NCI-H2227 (cell line): ENCODE measurements around the gene MEGF11.
"Not testable (repeated sequence)": the region's sequence is repeated elsewhere in the genome, so short reads cannot be mapped to it uniquely, and the experiment has no call there.

Experiments
- DNase-seq: peaks from one replicate; lab custom pipeline; 2025; ENCODE audit not compliant: unreplicated experiment; lab: John Stamatoyannopoulos, UW

Gene MEGF11

DNA sequence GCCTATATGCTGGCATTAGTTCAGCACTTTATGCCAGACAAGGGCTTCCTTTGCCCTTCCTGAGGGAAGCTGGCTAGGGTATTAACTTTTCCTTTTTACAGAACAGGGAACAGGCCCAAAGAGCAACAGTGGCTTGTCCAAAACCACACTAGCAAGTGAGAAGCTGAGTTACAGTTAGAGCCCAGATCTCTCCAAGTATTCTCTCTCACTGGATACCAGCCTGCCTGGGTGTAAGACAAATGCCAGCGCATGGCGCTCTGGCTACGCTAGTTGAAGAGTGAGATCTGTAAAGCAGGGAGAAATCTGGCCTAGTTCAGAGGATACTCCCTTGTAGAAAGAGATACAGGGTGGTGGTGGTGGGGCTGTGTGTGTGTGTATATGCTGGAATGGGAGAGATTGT is 345.9 kb downstream of the MEGF11 start:
- no peak for DNase-seq

DNA sequence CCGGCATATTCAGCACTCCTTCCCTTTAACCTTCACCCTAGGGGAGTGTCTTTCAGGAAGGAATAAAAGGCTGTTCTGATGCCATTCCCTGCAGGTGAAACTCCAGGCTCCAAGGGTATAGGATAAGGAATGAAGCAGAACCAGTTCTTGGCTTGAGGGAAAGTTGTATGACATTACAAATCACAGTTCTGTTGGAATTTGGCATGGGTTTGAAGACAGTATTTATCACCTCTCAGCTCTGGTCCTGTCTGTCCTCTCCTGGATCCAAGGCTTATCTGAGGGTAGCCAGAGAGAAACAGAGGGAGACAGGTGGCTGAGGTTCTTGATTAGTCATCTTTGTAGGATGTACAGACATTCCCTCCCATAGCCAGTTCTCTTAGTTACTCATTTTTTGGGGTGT is 347.2 kb downstream of the MEGF11 start:
- no peak for DNase-seq

DNA sequence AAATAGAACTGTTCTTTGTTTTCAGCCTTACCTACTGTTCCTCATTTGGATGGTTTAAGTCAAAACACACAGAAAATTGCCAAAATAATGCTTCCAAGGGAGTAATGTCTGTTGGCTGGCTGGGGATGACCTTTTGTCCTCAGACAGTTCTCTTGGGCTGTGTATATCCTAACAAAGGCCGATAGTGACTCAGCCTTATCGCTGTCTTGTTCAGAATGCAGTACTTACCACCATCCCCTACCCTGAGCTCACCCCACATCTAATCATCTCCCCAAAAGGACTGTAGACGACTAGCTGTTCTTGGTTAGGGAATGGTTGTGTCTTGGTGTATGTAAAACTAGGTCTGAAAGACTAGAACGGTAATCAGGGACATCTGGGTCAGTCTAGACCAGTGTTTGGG is 349.2 kb downstream of the MEGF11 start:
- DNase-seq = no peak

DNA sequence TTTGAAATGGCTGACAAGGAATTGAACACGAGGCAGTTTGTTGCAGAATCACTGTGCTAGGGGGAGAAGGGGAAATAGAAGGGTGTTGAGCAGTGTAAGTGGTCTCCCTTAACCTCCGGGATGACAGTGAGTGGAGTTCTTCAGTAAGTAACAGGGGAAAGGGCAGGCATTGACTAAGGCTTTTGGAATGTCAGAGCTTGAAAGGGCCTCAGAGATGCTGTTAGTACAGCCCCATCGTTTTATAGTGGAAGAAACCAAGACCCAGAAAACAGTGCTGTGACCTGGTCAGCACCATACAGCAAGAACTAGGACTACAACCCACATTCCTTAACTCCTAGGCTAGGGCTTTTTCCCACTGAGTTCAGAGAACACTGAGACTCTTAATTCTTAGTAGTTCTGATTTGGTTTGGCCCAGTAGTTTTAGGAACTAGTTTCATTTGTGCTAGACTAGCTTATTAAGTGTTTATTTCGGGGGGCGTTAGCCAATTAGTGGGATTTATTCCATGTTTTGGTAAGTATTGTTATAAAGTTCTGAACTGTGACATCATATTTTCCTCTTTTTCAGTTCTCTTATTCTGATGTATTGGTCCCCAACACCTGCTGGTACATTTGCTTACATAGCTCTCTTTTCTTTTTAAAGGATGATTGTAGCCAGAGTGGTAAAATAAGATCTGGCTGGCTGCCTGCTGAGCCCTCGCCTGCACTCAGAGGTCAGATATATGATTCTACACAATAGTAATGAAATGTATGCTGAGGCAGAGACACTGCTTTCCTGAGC is 350.1 kb downstream of the MEGF11 start:
- DNase-seq = no peak

DNA sequence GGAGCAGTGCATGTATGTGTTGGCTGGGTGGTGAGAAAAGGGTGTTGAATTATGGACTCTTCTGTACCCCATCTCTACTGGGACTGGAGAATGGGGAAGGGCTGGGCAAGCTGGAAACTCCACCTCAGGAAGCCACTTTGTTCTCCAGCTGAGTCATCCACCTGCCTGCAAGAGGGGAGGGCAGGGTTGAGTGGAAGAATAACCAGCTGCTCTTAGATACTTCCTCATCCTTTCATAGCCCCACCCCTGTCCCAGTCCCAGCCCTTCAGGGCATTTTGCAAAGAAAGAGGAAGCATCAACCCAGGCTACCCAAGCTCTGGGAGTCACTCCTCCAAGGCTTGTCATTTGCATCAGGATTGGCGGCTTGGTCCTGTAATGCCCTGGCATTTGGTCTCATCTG is 351.2 kb downstream of the MEGF11 start:
- DNase-seq = no peak

DNA sequence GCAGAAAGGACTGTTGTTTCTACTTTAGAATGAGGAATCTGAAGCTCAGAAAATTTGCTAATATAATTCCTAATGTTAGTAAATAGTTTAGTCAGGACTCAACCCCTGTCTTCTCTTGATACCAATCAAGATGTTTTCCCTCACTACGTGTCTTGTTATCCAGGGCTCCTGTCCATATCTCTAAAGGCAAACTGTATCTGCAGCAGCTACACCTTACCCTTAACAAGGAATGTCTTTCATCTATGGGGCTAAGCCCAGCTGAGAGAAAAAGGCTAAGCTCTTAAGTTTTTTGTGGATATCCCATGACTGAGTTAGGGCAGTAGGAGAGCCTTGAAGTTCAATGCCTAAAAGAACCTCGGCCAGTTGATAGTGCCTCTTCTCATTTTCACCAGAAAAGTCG is 351.7 kb downstream of the MEGF11 start:
- DNase-seq = no peak

DNA sequence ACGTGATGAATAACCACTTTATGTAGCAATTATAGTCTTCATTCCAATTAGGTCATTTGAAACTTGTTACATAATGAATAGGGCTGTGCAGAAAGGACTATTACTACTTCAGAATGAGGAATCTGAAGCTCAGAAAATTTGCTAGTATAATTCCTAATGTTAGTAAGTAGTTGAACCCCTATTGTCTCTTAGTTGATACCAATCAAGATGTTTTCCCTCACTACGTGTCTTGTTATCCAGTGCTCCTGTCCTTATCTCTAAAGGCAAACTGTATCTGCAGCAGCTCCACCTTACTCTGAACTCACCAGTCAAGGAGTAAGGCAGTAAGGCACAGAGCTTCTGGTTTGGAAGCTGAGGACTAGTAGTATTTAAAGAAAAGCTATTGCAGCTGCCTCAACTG is 352.2 kb downstream of the MEGF11 start:
- DNase-seq = no peak

DNA sequence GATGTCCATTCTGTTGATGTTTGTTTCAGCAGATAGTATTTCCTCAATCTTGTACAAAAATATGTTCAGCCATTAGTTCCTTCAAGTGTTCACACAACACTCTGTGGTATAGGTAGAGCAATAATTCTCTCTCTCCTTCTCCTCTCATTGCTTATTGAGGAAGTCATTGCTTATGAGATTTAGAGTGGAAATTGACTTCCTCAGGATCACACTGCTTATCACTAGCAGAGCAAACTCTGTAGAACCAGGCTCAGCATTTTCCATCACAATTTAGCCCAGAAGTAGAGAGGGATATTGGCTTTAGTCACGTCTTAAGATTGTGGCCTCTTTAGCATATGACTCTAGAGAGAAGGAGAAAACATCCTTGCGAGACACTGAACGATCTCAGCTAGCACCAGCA is 353.1 kb downstream of the MEGF11 start:
- DNase-seq = no peak

DNA sequence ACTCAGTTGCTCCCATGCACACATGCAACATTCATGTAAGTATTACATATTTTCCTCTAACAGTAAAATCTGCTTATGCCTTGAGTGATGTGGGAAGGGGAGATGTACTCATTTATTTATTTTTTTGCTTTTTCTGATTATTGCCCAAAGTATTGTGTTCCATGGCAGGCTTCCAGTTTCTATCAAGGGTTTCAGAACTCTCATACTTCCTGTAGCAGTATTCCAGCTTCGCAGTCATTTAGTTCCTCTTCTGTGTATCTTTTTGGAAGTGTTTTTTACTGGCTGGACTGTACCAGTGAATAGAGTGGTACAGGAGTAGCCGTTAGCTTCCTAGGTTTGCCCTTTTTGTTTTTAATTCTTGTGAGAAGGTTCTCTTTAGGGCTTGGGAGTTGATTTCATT is 357.3 kb downstream of the MEGF11 start:
- no peak for DNase-seq

DNA sequence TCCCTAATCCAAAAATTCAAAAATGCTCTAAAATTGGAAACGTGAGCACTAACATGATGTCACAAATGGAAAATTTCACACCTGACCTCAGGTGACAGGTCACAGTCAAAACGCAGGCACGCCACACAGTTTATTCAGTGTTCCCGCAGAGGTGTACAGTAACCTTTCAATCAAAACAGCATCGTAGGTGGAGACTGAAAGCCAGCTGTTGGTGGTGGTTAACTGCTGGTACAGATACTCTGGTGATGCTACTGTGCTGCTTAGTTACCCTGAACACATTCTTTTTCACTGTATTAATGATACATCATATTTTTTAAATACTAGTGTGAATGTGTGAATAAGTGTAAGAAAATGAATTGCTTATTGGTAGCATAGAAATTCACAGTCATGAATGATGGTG is 360.5 kb downstream of the MEGF11 start:
- no peak for DNase-seq

DNA sequence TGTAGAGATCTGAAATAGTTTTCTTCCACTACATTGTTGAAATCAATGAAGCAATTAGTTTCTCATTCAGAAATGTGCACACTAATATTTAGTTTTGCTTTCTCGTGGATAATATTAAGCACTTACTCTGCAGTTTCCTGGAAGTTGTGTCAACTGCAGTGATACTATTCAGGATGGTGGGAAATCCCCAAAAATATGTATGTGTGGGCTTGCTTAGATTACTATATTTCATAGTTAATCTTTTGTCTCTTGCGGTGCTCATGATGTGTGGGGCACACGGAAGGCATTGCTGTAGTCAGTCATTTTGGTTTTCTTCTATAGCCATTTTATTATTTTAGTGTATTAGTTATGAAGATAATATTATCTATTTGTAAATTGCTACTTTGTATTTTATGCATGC is 364.6 kb downstream of the MEGF11 start:
- DNase-seq = no peak

DNA sequence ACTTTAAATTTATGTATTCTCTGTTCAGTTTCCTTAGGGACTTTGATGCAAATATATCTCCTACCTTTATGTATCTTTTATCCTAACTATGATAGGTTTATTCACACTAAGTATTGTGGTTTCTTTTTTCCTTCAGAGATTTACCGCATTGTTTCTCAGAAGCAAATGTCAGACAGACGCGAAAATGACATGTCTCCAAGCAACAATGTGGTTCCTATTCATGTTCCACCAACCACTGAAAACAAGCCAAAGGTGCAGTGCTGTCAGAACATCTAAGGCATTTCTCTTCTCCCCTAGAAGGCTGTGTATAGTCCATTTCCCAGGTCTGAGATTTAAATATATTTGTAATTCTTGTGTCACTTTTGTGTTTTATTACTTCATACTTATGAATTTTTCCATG is 366.0 kb downstream of the MEGF11 start:
- no peak for DNase-seq

DNA sequence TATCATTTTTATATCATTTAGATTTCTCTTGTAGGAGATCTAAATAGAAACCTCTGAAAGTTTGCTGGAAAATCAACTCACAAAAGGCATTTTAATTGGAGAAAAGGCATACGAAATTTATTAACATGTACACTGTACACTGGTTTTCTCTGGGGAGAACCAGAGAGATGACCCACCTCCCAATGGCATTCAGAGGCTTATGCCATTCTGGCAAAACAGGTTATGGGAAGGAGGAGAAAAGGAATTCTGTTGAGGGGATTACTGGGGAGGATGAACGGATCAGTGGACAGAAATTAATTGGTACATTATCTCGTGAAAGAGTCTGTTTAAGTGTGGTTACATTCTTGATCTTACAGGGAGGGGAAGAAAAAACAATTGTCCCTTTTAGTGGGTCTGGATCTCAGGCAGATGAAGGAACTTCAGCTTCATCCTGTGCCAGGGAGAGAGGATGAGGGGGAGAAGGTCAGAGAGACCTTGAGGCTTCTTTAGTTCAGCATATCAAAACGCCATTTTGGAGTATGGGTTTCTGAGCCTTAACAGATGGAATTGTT is 367.8 kb downstream of the MEGF11 start:
- DNase-seq = no peak

DNA sequence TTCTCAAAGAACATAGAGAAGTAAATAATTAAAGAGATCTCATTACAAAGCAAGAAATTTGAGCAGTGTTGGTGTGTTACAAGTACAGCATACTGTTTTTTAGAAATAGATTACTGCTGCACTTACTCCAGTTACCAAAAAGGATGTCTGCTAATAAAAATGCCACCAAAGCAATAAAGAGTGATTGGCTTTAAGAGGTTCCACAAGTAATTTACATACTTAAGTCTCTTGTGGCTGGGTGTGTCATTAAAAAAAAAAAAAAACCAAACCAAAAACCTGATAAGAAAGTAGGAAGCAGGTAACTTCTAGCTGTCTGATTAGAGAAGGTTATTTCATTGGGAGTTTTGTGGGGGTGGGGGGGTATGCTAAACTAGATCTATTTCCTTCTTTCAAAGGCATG is 369.0 kb downstream of the MEGF11 start:
- DNase-seq = no peak

DNA sequence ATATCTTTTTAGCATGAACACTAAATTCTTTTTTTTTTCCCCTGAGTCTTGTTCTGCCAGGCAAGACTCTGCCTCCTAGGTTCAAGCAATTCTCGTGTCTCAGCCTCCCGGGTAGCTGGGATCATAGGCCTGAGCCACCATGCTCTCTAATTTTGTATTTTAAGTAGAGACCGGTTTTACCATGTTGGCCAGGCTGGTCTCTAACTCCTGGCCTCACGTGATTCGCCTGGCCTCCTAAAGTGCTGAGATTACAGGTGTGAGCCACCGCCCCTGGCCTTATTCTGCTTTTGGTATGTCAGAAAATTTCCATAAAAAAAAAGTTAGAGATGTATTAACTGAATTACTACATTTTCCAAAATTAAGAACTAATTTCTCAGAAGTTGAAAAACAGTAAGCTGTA is 370.0 kb downstream of the MEGF11 start:
- DNase-seq = no peak

DNA sequence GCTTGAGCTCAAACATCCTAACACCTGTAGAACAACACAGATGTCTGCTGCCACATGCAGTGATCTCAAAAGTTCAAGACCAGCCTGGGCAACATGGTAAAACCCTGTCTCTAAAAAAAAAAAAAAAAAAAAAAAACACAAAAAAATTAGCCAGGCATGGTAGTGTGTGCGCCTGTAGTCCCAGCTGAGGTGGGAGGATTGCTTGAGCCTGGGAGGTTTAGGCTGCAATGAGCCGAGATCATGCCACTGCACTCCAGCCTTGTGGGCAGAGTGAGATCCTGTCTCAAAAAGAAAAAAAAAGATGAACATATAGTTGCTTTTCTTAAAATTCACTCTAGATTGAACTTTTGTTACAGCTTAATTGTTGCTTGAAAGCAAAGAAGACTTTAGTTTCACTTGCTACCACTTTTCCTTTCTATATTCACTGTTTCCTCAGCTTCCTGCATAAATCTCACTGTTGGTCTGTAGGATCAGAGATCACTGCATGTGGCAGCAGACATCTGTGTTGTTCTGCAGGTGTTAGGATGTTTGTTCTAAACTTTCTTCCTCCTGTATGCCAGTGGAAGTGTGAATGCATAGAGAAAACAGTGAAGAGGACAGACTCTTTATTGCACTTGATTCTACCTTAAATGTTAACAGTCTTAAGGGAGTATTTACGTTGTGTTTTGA is 371.6 kb downstream of the MEGF11 start:
- DNase-seq = no peak

DNA sequence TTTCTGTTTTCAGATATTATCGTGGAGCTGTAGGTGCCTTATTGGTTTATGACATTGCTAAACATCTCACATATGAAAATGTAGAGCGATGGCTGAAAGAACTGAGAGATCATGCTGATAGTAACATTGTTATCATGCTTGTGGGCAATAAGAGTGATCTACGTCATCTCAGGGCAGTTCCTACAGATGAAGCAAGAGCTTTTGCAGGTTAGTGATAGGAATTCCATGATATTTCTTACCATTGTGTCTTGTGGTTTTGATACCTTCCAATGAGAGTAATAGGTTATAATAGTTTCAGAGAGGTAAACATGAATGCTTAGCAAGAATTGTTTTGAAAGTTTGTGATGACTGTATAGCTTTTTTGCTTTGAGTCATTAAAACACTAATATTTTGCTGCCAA is 375.8 kb downstream of the MEGF11 start:
- no peak for DNase-seq

DNA sequence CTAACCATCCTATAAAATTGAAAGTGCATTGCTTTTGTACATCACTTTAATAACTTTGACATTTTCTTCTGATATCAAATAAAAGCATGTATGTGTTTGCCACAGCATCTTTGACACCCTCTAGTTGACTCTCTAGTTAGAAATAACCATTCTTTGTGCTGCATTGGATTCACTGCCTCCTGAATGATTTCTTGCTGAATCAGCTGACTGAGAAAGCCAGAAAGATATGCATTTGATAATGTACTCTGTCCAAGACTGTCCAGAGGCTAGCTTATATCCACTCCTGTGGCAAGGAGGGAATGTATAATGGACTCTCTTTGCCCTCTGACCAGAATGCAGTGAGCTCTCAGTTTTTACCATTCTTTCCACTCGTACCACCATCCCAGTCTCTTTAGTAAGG is 378.1 kb downstream of the MEGF11 start:
- no peak for DNase-seq

DNA sequence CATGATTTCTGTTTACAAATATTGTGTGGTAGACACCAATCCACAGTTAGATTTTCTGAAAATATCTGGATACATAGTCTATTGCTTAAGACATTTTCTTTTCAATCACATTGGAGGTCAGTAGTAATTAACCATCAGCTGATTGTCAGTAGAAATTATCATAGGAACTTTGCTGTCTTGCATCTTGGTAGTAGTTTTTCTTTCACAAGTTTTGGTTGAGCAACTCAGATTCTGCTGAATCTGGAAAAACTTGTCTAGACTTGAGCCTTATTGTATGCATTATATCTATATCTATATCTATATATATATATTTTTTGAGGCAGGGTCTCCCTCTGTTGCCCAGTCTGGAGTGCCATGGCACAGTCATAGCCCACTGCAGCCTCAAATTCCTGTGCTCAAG is 380.3 kb downstream of the MEGF11 start:
- DNase-seq = no peak

DNA sequence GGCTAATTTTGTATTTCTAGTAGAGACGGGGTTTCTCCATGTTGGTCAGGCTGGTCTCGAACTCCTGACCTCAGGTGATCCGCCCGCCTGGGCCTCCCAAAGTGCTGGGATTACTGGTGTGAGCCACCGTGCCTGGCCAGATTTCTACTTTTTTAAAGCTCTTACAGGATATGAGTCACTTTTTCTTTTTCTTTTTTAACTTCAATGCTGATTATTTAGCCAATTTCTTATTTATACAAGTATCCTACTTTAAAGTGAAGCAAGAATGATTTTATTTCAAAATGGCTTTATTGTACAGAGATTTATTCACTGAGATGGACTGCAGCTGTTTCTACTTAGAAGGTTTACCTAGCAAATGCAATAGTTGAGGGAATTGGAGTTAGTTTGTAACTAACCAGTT is 381.0 kb downstream of the MEGF11 start:
- not testable (repeated sequence) for DNase-seq

DNA sequence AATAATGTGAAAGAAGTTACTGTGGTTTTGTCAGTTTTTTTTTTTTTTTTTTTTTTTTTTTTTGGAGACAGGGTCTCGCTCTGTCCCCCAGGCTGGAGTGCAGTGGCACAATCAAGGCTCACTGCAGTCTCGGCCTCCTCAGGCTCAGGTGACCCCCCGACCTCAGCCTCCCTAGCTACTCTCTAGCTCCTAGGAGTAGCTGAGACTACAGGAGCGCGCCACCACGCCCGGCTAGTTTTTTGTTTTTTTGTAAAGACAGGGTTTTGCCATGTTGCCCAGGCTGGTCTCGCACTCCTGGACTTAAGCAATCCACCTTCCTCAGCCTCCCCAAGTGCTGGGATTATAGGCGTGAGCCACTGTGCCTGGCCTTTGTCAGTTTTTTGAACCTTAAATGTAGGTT is 381.7 kb downstream of the MEGF11 start:
- DNase-seq = not testable (repeated sequence)

DNA sequence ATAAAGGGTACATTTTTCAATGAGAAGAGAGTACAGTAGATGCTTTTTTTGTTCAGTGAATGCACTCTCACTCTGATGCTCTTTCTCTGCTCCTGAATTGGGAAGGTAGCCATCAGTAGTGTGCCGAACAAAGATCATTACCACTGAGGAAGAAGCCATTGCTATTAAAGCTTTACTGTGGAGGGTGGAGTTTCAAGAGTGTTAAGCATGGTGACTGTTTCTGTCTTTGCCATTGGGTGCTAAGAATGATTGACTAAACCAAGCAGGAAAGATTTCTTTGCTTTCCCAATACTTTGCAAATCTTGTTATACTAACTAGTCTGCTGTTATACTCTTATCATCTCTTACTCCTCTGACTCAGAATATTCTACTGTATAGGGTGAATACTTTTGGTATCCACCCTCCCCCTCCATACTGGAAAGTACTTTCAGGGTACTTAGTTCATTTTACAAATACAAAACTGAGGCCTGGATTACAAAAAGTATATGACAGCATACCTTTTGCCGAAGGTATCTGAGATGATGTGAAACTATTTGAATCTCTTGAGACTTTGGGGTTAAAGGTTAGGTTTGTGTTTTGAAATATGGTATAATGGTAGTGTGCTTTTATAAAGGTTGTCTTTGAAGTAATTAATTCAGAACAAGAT is 382.5 kb downstream of the MEGF11 start:
- no peak for DNase-seq
